ENCODE measurements around the gene YIPF4. TPM values are rescaled to one million over a fixed set of nuclear protein-coding genes. Genes with fewer than 3 reads are reported as not detected.
"Not testable (repeated sequence)": the region's sequence is repeated elsewhere in the genome, so short reads cannot be mapped to it uniquely, and the experiment has no call there.

The YIPF4 gene
- total RNA-seq, 1 donor from 2014 or later, result 39.9 TPM

- no peaks in the 10 kb centered on the region for H3K9me3 Mint-ChIP-seq (ENCODE audit: low read depth)
- TF ChIP-seq CTCF (IDR thresholded peaks at IDR 0.05; ENCODE audit: unreplicated experiment), result no peak
Observed at GRCh38 chr2:32355976-32356680, 78.4 kb downstream of the YIPF4 start.

GRCh38 chr2:32356681-32357317 is 79.1 kb downstream of the YIPF4 start, which contains the start of gene BIRC6:
Gene BIRC6, plus strand, starts transcription at chr2:32357023. Its CDS starts 139 bp downstream, at chr2:32357162.
- Mint-ChIP-seq H3K9me3 (ENCODE audit: low read depth) (no peaks in the 10 kb centered on the region), H3K27ac (peak within 1 kb of the TSS; percentile 97), H3K27me3 (no peaks in the 10 kb centered on the region), H3K4me3 (ENCODE audit: low read depth) (peak within 1 kb of the TSS; percentile 87), H3K36me3 (ENCODE audit: insufficient read depth) (peaks cover 4% of the 10 kb centered on the region), H3K4me1 (ENCODE audit: low read depth) (peaks cover 21% of the 10 kb centered on the region)
- TF ChIP-seq CTCF (IDR thresholded peaks at IDR 0.05; ENCODE audit: unreplicated experiment), result no peak
- peak; percentile 97 for DNase-seq (ENCODE audit: low spot score, unreplicated experiment)

More at GRCh38 chr2:32355976-32356680, 78.4 kb downstream of the YIPF4 start:
- no peak for DNase-seq (ENCODE audit: low spot score, unreplicated experiment)
- Mint-ChIP-seq H3K27ac (peak overlapping the region; percentile 97), H3K4me3 (ENCODE audit: low read depth) (peak overlapping the region; percentile 87), H3K4me1 (ENCODE audit: low read depth) (peaks cover 21% of the 10 kb centered on the region), H3K36me3 (ENCODE audit: insufficient read depth) (no peaks in the 10 kb centered on the region), H3K27me3 (no peaks in the 10 kb centered on the region)

GRCh38 chr2:32357318-32358110 is 79.8 kb downstream of the YIPF4 start:
- H3K4me3 Mint-ChIP-seq (ENCODE audit: low read depth), result peak overlapping the region; percentile 80
- peak; percentile 34 for DNase-seq (ENCODE audit: low spot score, unreplicated experiment)
- no peaks in the 10 kb centered on the region for H3K9me3 Mint-ChIP-seq (ENCODE audit: low read depth)
- no peak for TF ChIP-seq CTCF (IDR thresholded peaks at IDR 0.05; ENCODE audit: unreplicated experiment)
- H3K36me3 Mint-ChIP-seq (ENCODE audit: insufficient read depth), result peaks cover 4% of the 10 kb centered on the region
- peaks cover 21% of the 10 kb centered on the region for H3K4me1 Mint-ChIP-seq (ENCODE audit: low read depth)
- no peaks in the 10 kb centered on the region for H3K27me3 Mint-ChIP-seq
- peak overlapping the region; percentile 96 for H3K27ac Mint-ChIP-seq

- Mint-ChIP-seq H3K9me3 (ENCODE audit: low read depth) (no peaks in the 10 kb centered on the region), H3K4me3 (ENCODE audit: low read depth) (peak overlapping the region; percentile 80), H3K4me1 (ENCODE audit: low read depth) (peaks cover 21% of the 10 kb centered on the region), H3K27ac (peak overlapping the region; percentile 90), H3K36me3 (ENCODE audit: insufficient read depth) (peaks cover 4% of the 10 kb centered on the region), H3K27me3 (no peaks in the 10 kb centered on the region)
- DNase-seq (ENCODE audit: low spot score, unreplicated experiment), result no peak
- no peak for TF ChIP-seq CTCF (IDR thresholded peaks at IDR 0.05; ENCODE audit: unreplicated experiment)
Observed at GRCh38 chr2:32358111-32358482, 80.4 kb downstream of the YIPF4 start.

GRCh38 chr2:32360416-32360815 is 82.7 kb downstream of the YIPF4 start:
- Mint-ChIP-seq H3K27ac (no peak overlapping the region), H3K4me1 (ENCODE audit: low read depth) (peaks cover 32% of the 10 kb centered on the region), H3K4me3 (ENCODE audit: low read depth) (no peak overlapping the region), H3K36me3 (ENCODE audit: insufficient read depth) (peaks cover 6% of the 10 kb centered on the region), H3K27me3 (no peaks in the 10 kb centered on the region), H3K9me3 (ENCODE audit: low read depth) (no peaks in the 10 kb centered on the region)
- no peak for DNase-seq (ENCODE audit: low spot score, unreplicated experiment)
- no peak for TF ChIP-seq CTCF (IDR thresholded peaks at IDR 0.05; ENCODE audit: unreplicated experiment)

GRCh38 chr2:32362997-32363396 is 85.3 kb downstream of the YIPF4 start:
- not testable (repeated sequence) for DNase-seq (ENCODE audit: low spot score, unreplicated experiment); H3K9me3 Mint-ChIP-seq (ENCODE audit: low read depth); H3K4me3 Mint-ChIP-seq (ENCODE audit: low read depth); H3K36me3 Mint-ChIP-seq (ENCODE audit: insufficient read depth); H3K27ac Mint-ChIP-seq; H3K27me3 Mint-ChIP-seq
- H3K4me1 Mint-ChIP-seq (ENCODE audit: low read depth), result peaks cover 30% of the 10 kb centered on the region
